GM12878 (cell line): Measurements from ENCODE around the gene JCHAIN. TPM values are rescaled to one million over a fixed set of nuclear protein-coding genes. Genes with fewer than 3 reads are reported as not detected.

Source experiments
- polyA plus RNA-seq, 11 experiments: library from polyadenylated mRNA; depleted of rRNA in 4 of 11; unstranded in 6 of 11; stranded (reverse) in 5 of 11; fragments of >200 nt; fragmentation: Nextera tagmentation in 4 of 11; fragmentation: Illumina TruSeq in 1 of 11; extraction: Ambion mirVana in 4 of 11; extraction: Trizol in 1 of 11; gene quantifications; 1 replicate in 1 of 11; 2 replicates in 10 of 11; pipeline versions ENCODE4 v1.2.1 to v1.2.3, GENCODE V29; 2011 to 2016; ENCODE audit warnings: inconsistent platforms in 2 of 11, missing spikeins in 2 of 11, low read depth in 1 of 11
- small RNA-seq: library from RNA; depleted of rRNA; stranded (forward); fragments of <200 nt; gene quantifications from one replicate; pipeline ENCODE3, GENCODE V24; 2014
- total RNA-seq, 4 experiments: library from RNA; depleted of rRNA in 3 of 4; stranded (reverse); fragments of >200 nt in 3 of 4; fragmentation: Illumina TruSeq in 1 of 4; extraction: Trizol in 1 of 4; gene quantifications; 2 replicates each; pipeline versions ENCODE4 v1.2.1 to v1.2.3, GENCODE V29; 2013 to 2021

Gene JCHAIN
- total and polyA plus RNA-seq, 10 of the 15 experiments (the other 5 are each of a cell fraction or from before 2014, with no cell fraction given) = 188 to 1,045 (median 486) TPM

Small RNA genes lying within 50 kb of the gene (small RNA-seq; reads per million reads assigned to genes)
- gene RNU6-520P (not detected), gene RNU6-784P (not detected)

Other genes with a start within 250 kb of the JCHAIN start
Only the 7 nearest of the 8 such genes appear.
- gene MUC7, start 194.3 kb downstream of the JCHAIN start, total RNA-seq (2014; rRNA removed) = not detected in 2 replicates
- not detected in 2 replicates for gene MUC7, start 194.3 kb downstream of the JCHAIN start, total RNA-seq (2014; rRNA removed; fragmentation: Illumina TruSeq; extraction: Trizol)
- gene MUC7, start 194.3 kb downstream of the JCHAIN start, total RNA-seq (2021) = not detected in 2 replicates
- gene MUC7, start 194.3 kb downstream of the JCHAIN start, polyA plus RNA-seq (2011; rRNA removed) = not detected in 2 replicates
- not detected in 2 replicates for gene MUC7, start 194.3 kb downstream of the JCHAIN start, polyA plus RNA-seq (2014; fragmentation: Illumina TruSeq; extraction: Trizol)
- not detected for gene MUC7, start 194.3 kb downstream of the JCHAIN start, polyA plus RNA-seq (2014; fragmentation: Nextera tagmentation; extraction: Ambion mirVana)
- gene MUC7, start 194.3 kb downstream of the JCHAIN start, polyA plus RNA-seq (2014; rRNA removed) = not detected in 2 replicates
- gene MUC7, start 194.3 kb downstream of the JCHAIN start, polyA plus RNA-seq (2016; fragmentation: Nextera tagmentation; extraction: Ambion mirVana) = not detected
- not detected in 2 replicates for gene AMTN, start 147.9 kb downstream of the JCHAIN start, total RNA-seq (2014; rRNA removed)
- not detected in 2 replicates for gene AMTN, start 147.9 kb downstream of the JCHAIN start, total RNA-seq (2014; rRNA removed; fragmentation: Illumina TruSeq; extraction: Trizol)
- gene AMTN, start 147.9 kb downstream of the JCHAIN start, total RNA-seq (2021) = not detected in 2 replicates
- gene AMTN, start 147.9 kb downstream of the JCHAIN start, polyA plus RNA-seq (2011; rRNA removed) = not detected in 2 replicates
- not detected in 2 replicates for gene AMTN, start 147.9 kb downstream of the JCHAIN start, polyA plus RNA-seq (2014; fragmentation: Illumina TruSeq; extraction: Trizol)
- not detected for gene AMTN, start 147.9 kb downstream of the JCHAIN start, polyA plus RNA-seq (2014; fragmentation: Nextera tagmentation; extraction: Ambion mirVana)
- not detected in 2 replicates for gene AMTN, start 147.9 kb downstream of the JCHAIN start, polyA plus RNA-seq (2014; rRNA removed)
- gene AMTN, start 147.9 kb downstream of the JCHAIN start, polyA plus RNA-seq (2016; fragmentation: Nextera tagmentation; extraction: Ambion mirVana) = not detected
- not detected in 2 replicates for gene AMBN, start 74.3 kb downstream of the JCHAIN start, total RNA-seq (2014; rRNA removed)
- gene AMBN, start 74.3 kb downstream of the JCHAIN start, total RNA-seq (2014; rRNA removed; fragmentation: Illumina TruSeq; extraction: Trizol) = not detected in 2 replicates
- not detected in 2 replicates for gene AMBN, start 74.3 kb downstream of the JCHAIN start, total RNA-seq (2021)
- gene AMBN, start 74.3 kb downstream of the JCHAIN start, polyA plus RNA-seq (2011; rRNA removed) = not detected in 2 replicates
- gene AMBN, start 74.3 kb downstream of the JCHAIN start, polyA plus RNA-seq (2014; fragmentation: Illumina TruSeq; extraction: Trizol) = not detected in 2 replicates
- gene AMBN, start 74.3 kb downstream of the JCHAIN start, polyA plus RNA-seq (2014; fragmentation: Nextera tagmentation; extraction: Ambion mirVana) = under 1 TPM in 1 of 2 experiments, not detected in 1; 0.18 TPM
- gene AMBN, start 74.3 kb downstream of the JCHAIN start, polyA plus RNA-seq (2014; rRNA removed) = not detected in 2 replicates
- gene AMBN, start 74.3 kb downstream of the JCHAIN start, polyA plus RNA-seq (2016; fragmentation: Nextera tagmentation; extraction: Ambion mirVana) = not detected
- gene ENAM, start 37.8 kb downstream of the JCHAIN start, total RNA-seq (2014; rRNA removed) = 0.06 TPM in 1 of 2 replicates, not detected in the other
- 0.04 and 0.09 TPM in 2 replicates for gene ENAM, start 37.8 kb downstream of the JCHAIN start, total RNA-seq (2014; rRNA removed; fragmentation: Illumina TruSeq; extraction: Trizol)
- 0.27 and 0.51 TPM in 2 replicates for gene ENAM, start 37.8 kb downstream of the JCHAIN start, total RNA-seq (2021)
- gene ENAM, start 37.8 kb downstream of the JCHAIN start, polyA plus RNA-seq (2011; rRNA removed) = 0.14 and 0.16 TPM in 2 replicates
- 0.14 and 0.24 TPM in 2 replicates for gene ENAM, start 37.8 kb downstream of the JCHAIN start, polyA plus RNA-seq (2014; fragmentation: Illumina TruSeq; extraction: Trizol)
- gene ENAM, start 37.8 kb downstream of the JCHAIN start, polyA plus RNA-seq (2014; fragmentation: Nextera tagmentation; extraction: Ambion mirVana) = under 1 TPM; 0.18 to 0.38 TPM
- gene ENAM, start 37.8 kb downstream of the JCHAIN start, polyA plus RNA-seq (2014; rRNA removed) = 0.09 and 0.10 TPM in 2 replicates
- gene ENAM, start 37.8 kb downstream of the JCHAIN start, polyA plus RNA-seq (2016; fragmentation: Nextera tagmentation; extraction: Ambion mirVana) = 1 to 10 TPM; 1.1 to 1.3 TPM
- gene UTP3, start 22.0 kb upstream of the JCHAIN start, total RNA-seq (2014; rRNA removed) = 19.9 and 22.1 TPM in 2 replicates
- gene UTP3, start 22.0 kb upstream of the JCHAIN start, total RNA-seq (2014; rRNA removed; fragmentation: Illumina TruSeq; extraction: Trizol) = 28.5 and 29.2 TPM in 2 replicates
- gene UTP3, start 22.0 kb upstream of the JCHAIN start, total RNA-seq (2021) = 33.3 and 34.2 TPM in 2 replicates
- gene UTP3, start 22.0 kb upstream of the JCHAIN start, polyA plus RNA-seq (2011; rRNA removed) = 18.7 and 23.6 TPM in 2 replicates
- 60.7 and 66.8 TPM in 2 replicates for gene UTP3, start 22.0 kb upstream of the JCHAIN start, polyA plus RNA-seq (2014; fragmentation: Illumina TruSeq; extraction: Trizol)
- gene UTP3, start 22.0 kb upstream of the JCHAIN start, polyA plus RNA-seq (2014; fragmentation: Nextera tagmentation; extraction: Ambion mirVana) = 10 to 100 TPM; 15.8 to 21.1 TPM
- 33.5 and 38.9 TPM in 2 replicates for gene UTP3, start 22.0 kb upstream of the JCHAIN start, polyA plus RNA-seq (2014; rRNA removed)
- 10 to 100 TPM; 21.5 to 23.4 TPM for gene UTP3, start 22.0 kb upstream of the JCHAIN start, polyA plus RNA-seq (2016; fragmentation: Nextera tagmentation; extraction: Ambion mirVana)
- 20.9 and 23.9 TPM in 2 replicates for gene RUFY3, start 55.5 kb upstream of the JCHAIN start, total RNA-seq (2014; rRNA removed)
- gene RUFY3, start 55.5 kb upstream of the JCHAIN start, total RNA-seq (2014; rRNA removed; fragmentation: Illumina TruSeq; extraction: Trizol) = 26.9 and 27.7 TPM in 2 replicates
- 22.5 and 28.3 TPM in 2 replicates for gene RUFY3, start 55.5 kb upstream of the JCHAIN start, total RNA-seq (2021)
- gene RUFY3, start 55.5 kb upstream of the JCHAIN start, polyA plus RNA-seq (2011; rRNA removed) = 9.1 and 9.4 TPM in 2 replicates
- gene RUFY3, start 55.5 kb upstream of the JCHAIN start, polyA plus RNA-seq (2014; fragmentation: Illumina TruSeq; extraction: Trizol) = 21.4 and 35.8 TPM in 2 replicates
- gene RUFY3, start 55.5 kb upstream of the JCHAIN start, polyA plus RNA-seq (2014; fragmentation: Nextera tagmentation; extraction: Ambion mirVana) = 1 to 10 TPM; 6.5 to 7.3 TPM
- 14.8 and 15.1 TPM in 2 replicates for gene RUFY3, start 55.5 kb upstream of the JCHAIN start, polyA plus RNA-seq (2014; rRNA removed)
- gene RUFY3, start 55.5 kb upstream of the JCHAIN start, polyA plus RNA-seq (2016; fragmentation: Nextera tagmentation; extraction: Ambion mirVana) = 10 to 100 TPM in 1 of 2 experiments, 1 to 10 TPM in 1; 5.1 to 11.1 TPM
- gene GRSF1, start 173.4 kb upstream of the JCHAIN start, total RNA-seq (2014; rRNA removed) = 51.5 and 58.4 TPM in 2 replicates
- 65.6 and 66.3 TPM in 2 replicates for gene GRSF1, start 173.4 kb upstream of the JCHAIN start, total RNA-seq (2014; rRNA removed; fragmentation: Illumina TruSeq; extraction: Trizol)
- 67.9 and 71.2 TPM in 2 replicates for gene GRSF1, start 173.4 kb upstream of the JCHAIN start, total RNA-seq (2021)
- 105 and 135 TPM in 2 replicates for gene GRSF1, start 173.4 kb upstream of the JCHAIN start, polyA plus RNA-seq (2011; rRNA removed)
- gene GRSF1, start 173.4 kb upstream of the JCHAIN start, polyA plus RNA-seq (2014; fragmentation: Illumina TruSeq; extraction: Trizol) = 74.4 and 86.6 TPM in 2 replicates
- gene GRSF1, start 173.4 kb upstream of the JCHAIN start, polyA plus RNA-seq (2014; fragmentation: Nextera tagmentation; extraction: Ambion mirVana) = 10 to 100 TPM; 37.5 to 59.6 TPM
- gene GRSF1, start 173.4 kb upstream of the JCHAIN start, polyA plus RNA-seq (2014; rRNA removed) = 48.3 and 49.1 TPM in 2 replicates
- 100 to 1,000 TPM in 1 of 2 experiments, 10 to 100 TPM in 1; 93.6 to 103 TPM for gene GRSF1, start 173.4 kb upstream of the JCHAIN start, polyA plus RNA-seq (2016; fragmentation: Nextera tagmentation; extraction: Ambion mirVana)